Fibroblast of pulmonary artery (primary cell): Measurements from ENCODE around the gene VIM.

Experiments
- DNase-seq: peaks from one replicate; pipeline ENCODE4 v3.0.0-alpha.2; 2010; ENCODE audit warnings: low read depth
- H3K4me3 ChIP-seq: replicated peaks from 2 replicates; pipeline ENCODE4 v1.5.1; 2011; ENCODE audit warnings: low read depth, mild to moderate bottlenecking, control low read depth, low read length, moderate library complexity
- TF ChIP-seq, protein P1 (sequence below): IDR thresholded peaks from 2 replicates; pipeline ENCODE4 v1.5.1; 2011; ENCODE audit warnings: mild to moderate bottlenecking, control low read depth, low read length, inconsistent platforms; ENCODE audit errors: missing control alignments

Gene VIM

DNA sequence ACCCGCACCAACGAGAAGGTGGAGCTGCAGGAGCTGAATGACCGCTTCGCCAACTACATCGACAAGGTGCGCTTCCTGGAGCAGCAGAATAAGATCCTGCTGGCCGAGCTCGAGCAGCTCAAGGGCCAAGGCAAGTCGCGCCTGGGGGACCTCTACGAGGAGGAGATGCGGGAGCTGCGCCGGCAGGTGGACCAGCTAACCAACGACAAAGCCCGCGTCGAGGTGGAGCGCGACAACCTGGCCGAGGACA is 1.6 kb downstream of the VIM start:
- no peak for DNase-seq
- peak overlapping the region; percentile 98 for H3K4me3 ChIP-seq
- TF ChIP-seq, protein P1, sequence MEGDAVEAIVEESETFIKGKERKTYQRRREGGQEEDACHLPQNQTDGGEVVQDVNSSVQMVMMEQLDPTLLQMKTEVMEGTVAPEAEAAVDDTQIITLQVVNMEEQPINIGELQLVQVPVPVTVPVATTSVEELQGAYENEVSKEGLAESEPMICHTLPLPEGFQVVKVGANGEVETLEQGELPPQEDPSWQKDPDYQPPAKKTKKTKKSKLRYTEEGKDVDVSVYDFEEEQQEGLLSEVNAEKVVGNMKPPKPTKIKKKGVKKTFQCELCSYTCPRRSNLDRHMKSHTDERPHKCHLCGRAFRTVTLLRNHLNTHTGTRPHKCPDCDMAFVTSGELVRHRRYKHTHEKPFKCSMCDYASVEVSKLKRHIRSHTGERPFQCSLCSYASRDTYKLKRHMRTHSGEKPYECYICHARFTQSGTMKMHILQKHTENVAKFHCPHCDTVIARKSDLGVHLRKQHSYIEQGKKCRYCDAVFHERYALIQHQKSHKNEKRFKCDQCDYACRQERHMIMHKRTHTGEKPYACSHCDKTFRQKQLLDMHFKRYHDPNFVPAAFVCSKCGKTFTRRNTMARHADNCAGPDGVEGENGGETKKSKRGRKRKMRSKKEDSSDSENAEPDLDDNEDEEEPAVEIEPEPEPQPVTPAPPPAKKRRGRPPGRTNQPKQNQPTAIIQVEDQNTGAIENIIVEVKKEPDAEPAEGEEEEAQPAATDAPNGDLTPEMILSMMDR = no peak

DNA sequence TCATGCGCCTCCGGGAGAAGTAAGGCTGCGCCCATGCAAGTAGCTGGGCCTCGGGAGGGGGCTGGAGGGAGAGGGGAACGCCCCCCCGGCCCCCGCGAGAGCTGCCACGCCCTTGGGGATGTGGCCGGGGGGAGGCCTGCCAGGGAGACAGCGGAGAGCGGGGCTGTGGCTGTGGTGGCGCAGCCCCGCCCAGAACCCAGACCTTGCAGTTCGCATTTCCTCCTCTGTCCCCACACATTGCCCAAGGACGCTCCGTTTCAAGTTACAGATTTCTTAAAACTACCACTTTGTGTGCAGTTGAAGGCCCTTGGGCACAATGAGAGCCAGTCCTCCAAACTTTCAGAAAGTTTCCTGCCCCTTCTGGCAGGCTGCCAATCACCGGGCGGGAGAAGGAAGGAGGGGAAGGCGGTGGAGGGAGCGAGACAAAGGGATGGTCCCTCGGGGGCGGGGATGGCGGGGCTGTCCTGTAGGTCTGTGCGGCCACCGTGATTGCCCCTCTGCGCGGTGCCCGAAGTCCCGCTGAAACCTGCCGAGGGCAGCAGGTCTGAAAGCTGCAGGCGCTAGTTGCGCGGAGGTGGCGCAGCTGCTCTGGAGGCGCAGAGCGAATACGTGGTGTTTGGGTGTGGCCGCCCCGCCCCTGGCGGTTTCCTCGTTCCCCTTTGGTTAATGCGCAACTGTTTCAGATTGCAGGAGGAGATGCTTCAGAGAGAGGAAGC is 2.1 kb downstream of the VIM start:
- DNase-seq = peak; percentile 80
- TF ChIP-seq, protein P1 = no peak
- peak overlapping the region; percentile 98 for H3K4me3 ChIP-seq

GRCh38 chr10:17231788-17232187 is 3.7 kb downstream of the VIM start:
- TF ChIP-seq, protein P1 = no peak
- peak; percentile 21 for DNase-seq
- H3K4me3 ChIP-seq = peak overlapping the region; percentile 98

- peak overlapping the region; percentile 98 for H3K4me3 ChIP-seq
- TF ChIP-seq, protein P1 = no peak
- DNase-seq = peak; percentile 42
Measured at GRCh38 chr10:17232276-17232960, 4.4 kb downstream of the VIM start.

DNA sequence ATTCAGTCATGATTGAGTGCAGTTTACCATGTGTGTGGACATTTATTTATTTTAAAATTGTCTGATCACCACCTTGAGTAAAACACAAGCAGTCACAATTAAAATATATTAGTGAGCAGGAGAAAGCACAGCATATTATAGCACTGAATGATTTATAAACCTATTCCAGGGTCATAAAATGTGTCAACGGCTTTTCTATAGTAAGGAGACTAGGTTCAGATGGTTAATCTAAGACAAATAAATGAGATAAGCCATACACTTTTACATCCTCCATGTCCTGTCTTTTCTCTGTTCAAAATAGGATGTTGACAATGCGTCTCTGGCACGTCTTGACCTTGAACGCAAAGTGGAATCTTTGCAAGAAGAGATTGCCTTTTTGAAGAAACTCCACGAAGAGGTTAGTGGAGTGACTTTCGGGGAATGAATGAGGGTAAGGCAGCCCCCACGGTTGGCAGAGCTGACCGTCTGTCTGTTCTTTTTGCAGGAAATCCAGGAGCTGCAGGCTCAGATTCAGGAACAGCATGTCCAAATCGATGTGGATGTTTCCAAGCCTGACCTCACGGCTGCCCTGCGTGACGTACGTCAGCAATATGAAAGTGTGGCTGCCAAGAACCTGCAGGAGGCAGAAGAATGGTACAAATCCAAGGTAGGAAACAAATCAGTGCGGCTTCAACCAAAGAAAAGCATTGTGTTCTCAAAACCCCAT is 5.4 kb downstream of the VIM start:
- H3K4me3 ChIP-seq = peak overlapping the region; percentile 98
- DNase-seq = peak; percentile 63
- TF ChIP-seq, protein P1 = no peak

- TF ChIP-seq, protein P1 = no peak
- peak; percentile 15 for DNase-seq
- H3K4me3 ChIP-seq = peak overlapping the region; percentile 98
Measured at GRCh38 chr10:17234431-17234945, 6.4 kb downstream of the VIM start.
